K562 (cell line): ENCODE measurements around the gene NBEAL1. TPM values are rescaled to one million over a fixed set of nuclear protein-coding genes. Genes with fewer than 3 reads are reported as not detected.

Experiments used
- BRD4 ChIP-seq: fragments of 200-600 bp; sonication (generic); IDR thresholded peaks from 2 replicates; pipeline ENCODE4 v1.6.1; 2017; ENCODE audit warnings: inconsistent platforms
- CGGBP1 ChIP-seq: fragments of 250-450 bp; sonication (Bioruptor Pico); IDR thresholded peaks from 2 replicates; pipeline ENCODE4 v1.9.0; 2021; ENCODE audit warnings: mild to moderate bottlenecking
- DEAF1 ChIP-seq: fragments of 450-650 bp; formaldehyde crosslinking; IDR thresholded peaks from 2 replicates; pipeline ENCODE4 v1.4.0; 2020; ENCODE audit warnings: mild to moderate bottlenecking, moderate library complexity
- E4F1 ChIP-seq: fragments of 250-450 bp; sonication (Bioruptor Pico); IDR thresholded peaks from 2 replicates; pipeline ENCODE4 v1.5.0; 2021; ENCODE audit warnings: mild to moderate bottlenecking, borderline replicate concordance
- ERF ChIP-seq: fragments of 450-650 bp; formaldehyde crosslinking; IDR thresholded peaks from 2 replicates; pipeline ENCODE4 v1.4.0; 2020; ENCODE audit warnings: mild to moderate bottlenecking, mixed read lengths
- HDAC6 ChIP-seq: IDR thresholded peaks from 2 replicates; pipeline ENCODE4 v1.6.1; 2012; ENCODE audit warnings: low read depth, mild to moderate bottlenecking, control low read depth, inconsistent platforms, low read length, moderate library complexity
- ILF3 ChIP-seq: fragments of 450-650 bp; IDR thresholded peaks from 2 replicates; pipeline ENCODE4 v1.6.1; 2018; ENCODE audit warnings: antibody characterized with exemption, mild to moderate bottlenecking, moderate library complexity, borderline replicate concordance
- KAT8 ChIP-seq: fragments of 450-650 bp; IDR thresholded peaks from 2 replicates; pipeline ENCODE4 v1.6.1; 2016; ENCODE audit warnings: low read depth, mild to moderate bottlenecking
- NFATC3 ChIP-seq: fragments of 450-650 bp; IDR thresholded peaks from 2 replicates; pipeline ENCODE4 v1.6.1; 2017; ENCODE audit warnings: mild to moderate bottlenecking
- PCBP2 ChIP-seq: fragments of 200-400 bp; formaldehyde crosslinking; IDR thresholded peaks from 2 replicates; pipeline ENCODE4 v1.6.1; 2018; ENCODE audit warnings: low read length, low read depth, mild to moderate bottlenecking, moderate library complexity; ENCODE audit not compliant: poor library complexity, severe bottlenecking
- PKNOX1 ChIP-seq: fragments of 450-650 bp; IDR thresholded peaks from 2 replicates; pipeline ENCODE4 v1.6.1; 2016
- SIN3A ChIP-seq, 2 experiments: fragments of 150-350 bp in 1 of 2; IDR thresholded peaks; 2 replicates each; pipeline ENCODE4 v1.6.1; 2011 to 2016; ENCODE audit warnings: borderline replicate concordance in 2 of 2, low read depth in 2 of 2, low read length in 2 of 2, mild to moderate bottlenecking in 2 of 2, moderate library complexity in 2 of 2; ENCODE audit not compliant: control insufficient read depth in 1 of 2
- SRSF1 ChIP-seq: fragments of 200-400 bp; formaldehyde crosslinking; IDR thresholded peaks from 2 replicates; pipeline ENCODE4 v1.6.1; 2017; ENCODE audit warnings: mild to moderate bottlenecking, low read depth, low read length, moderate library complexity
- TBL1XR1 ChIP-seq, 2 experiments: IDR thresholded peaks; 2 replicates each; pipeline ENCODE4 v1.6.1; 2012; ENCODE audit warnings: improper control_type of control experiment in 2 of 2, low read length in 2 of 2, mild to moderate bottlenecking in 1 of 2
- TEAD4 ChIP-seq, 2 experiments: sonication (generic) in 1 of 2; formaldehyde crosslinking in 1 of 2; IDR thresholded peaks; 2 replicates each; pipeline versions ENCODE4 v1.6.1 to v1.8.0; 2012 to 2022; ENCODE audit warnings: borderline replicate concordance in 1 of 2, inconsistent platforms in 1 of 2, low read length in 1 of 2, mild to moderate bottlenecking in 1 of 2, missing genetic modification reagents in 1 of 2
- ZC3H4 ChIP-seq: sonication (generic); formaldehyde crosslinking; IDR thresholded peaks from 2 replicates; pipeline ENCODE4 v1.9.0; 2021; ENCODE audit warnings: missing genetic modification reagents, borderline replicate concordance
- ZFPM2 ChIP-seq: fragments of 250-450 bp; sonication (Bioruptor Pico); IDR thresholded peaks from 2 replicates; pipeline ENCODE4 v1.5.1; 2022; ENCODE audit warnings: mild to moderate bottlenecking
- ZNF347 ChIP-seq: fragments of 450-650 bp; formaldehyde crosslinking; IDR thresholded peaks from 2 replicates; pipeline ENCODE4 v1.4.0; 2020; ENCODE audit warnings: low read depth, mild to moderate bottlenecking, moderate library complexity
- ZNF41 ChIP-seq: fragments of 250-450 bp; sonication (Bioruptor Pico); conservative IDR thresholded peaks from 2 replicates; pipeline ENCODE4 v1.4.0; 2020; ENCODE audit warnings: mild to moderate bottlenecking
- ZSCAN32 ChIP-seq: fragments of 450-650 bp; formaldehyde crosslinking; IDR thresholded peaks from 2 replicates; pipeline ENCODE4 v1.4.0; 2020; ENCODE audit warnings: mild to moderate bottlenecking, moderate library complexity
- polyA plus RNA-seq, 8 experiments: library from polyadenylated mRNA; depleted of rRNA in 4 of 8; stranded (reverse) in 5 of 8; unstranded in 3 of 8; fragments of >200 nt; fragmentation: Nextera tagmentation in 2 of 8; fragmentation: Illumina TruSeq in 1 of 8; extraction: Ambion mirVana in 2 of 8; extraction: Trizol in 1 of 8; gene quantifications; 2 replicates each; pipeline versions ENCODE4 v1.2.1 to v1.2.3, GENCODE V29; 2011 to 2014; ENCODE audit warnings: inconsistent platforms in 1 of 8, missing spikeins in 1 of 8
- total RNA-seq, 7 experiments: library from RNA; depleted of rRNA in 6 of 7; stranded (reverse); fragments of >200 nt in 6 of 7; fragmentation: Illumina TruSeq in 2 of 7; extraction: Trizol in 2 of 7; gene quantifications; 2 replicates each; pipeline versions ENCODE4 v1.2.1 to v1.2.3, GENCODE V29; 2011 to 2021; ENCODE audit warnings: low replicate concordance in 1 of 7

The NBEAL1 gene
- total and polyA plus RNA-seq, 9 of the 15 experiments (the other 6 are each of a cell fraction or from before 2014, with no cell fraction given): 2.1 to 13.5 (median 7.3) TPM

GRCh38 chr2:202965810-202966460, 48.7 kb upstream of the NBEAL1 start (continued):
- TF ChIP-seq ZFPM2 (CRISPR knock-in tag): no peak
- no peak for TF ChIP-seq PCBP2
- TF ChIP-seq NFATC3: no peak
- no peak for TF ChIP-seq ZNF347 (CRISPR knock-in tag)
- TF ChIP-seq ERF (CRISPR knock-in tag): no peak
- peak; percentile 73 for TF ChIP-seq PKNOX1
- TF ChIP-seq ZC3H4 (CRISPR knock-in tag): no peak
- no peak for TF ChIP-seq E4F1 (CRISPR knock-in tag)
- TF ChIP-seq TEAD4 (IDR thresholded peaks at IDR 0.05; ENCODE audit: low read length): peak; percentile 49
- TF ChIP-seq TEAD4 (CRISPR knock-in tag; IDR thresholded peaks at IDR 0.05; ENCODE audit: borderline replicate concordance): no peak
- TF ChIP-seq TBL1XR1 (IDR thresholded peaks at IDR 0.05; ENCODE audit: low read length in 2 of 2): no peak
- no peak for TF ChIP-seq ZSCAN32
- no peak for TF ChIP-seq ZNF41 (CRISPR knock-in tag)
- TF ChIP-seq BRD4: no peak
- no peak for TF ChIP-seq DEAF1
- TF ChIP-seq KAT8: no peak
- no peak for TF ChIP-seq CGGBP1 (CRISPR knock-in tag)
- TF ChIP-seq HDAC6: no peak
- peak in 1 of 2 experiments; percentile 72; a peak in 1 of 4 replicates for TF ChIP-seq SIN3A (IDR thresholded peaks at IDR 0.05; ENCODE audit: borderline replicate concordance in 2 of 2, control insufficient read depth in 1 of 2, low read depth in 2 of 2, low read length in 2 of 2)
- no peak for TF ChIP-seq SRSF1
- TF ChIP-seq ILF3: no peak
